Effector CD8-positive, alpha-beta T cell (primary cell): Measurements from ENCODE around the gene FCHSD2.
"Not testable (repeated sequence)": the region's sequence is repeated elsewhere in the genome, so short reads cannot be mapped to it uniquely, and the experiment has no call there.

Experiments used
- DNase-seq: peaks from one replicate; lab custom pipeline; 2025; lab: John Stamatoyannopoulos, UW

FCHSD2 gene

DNA sequence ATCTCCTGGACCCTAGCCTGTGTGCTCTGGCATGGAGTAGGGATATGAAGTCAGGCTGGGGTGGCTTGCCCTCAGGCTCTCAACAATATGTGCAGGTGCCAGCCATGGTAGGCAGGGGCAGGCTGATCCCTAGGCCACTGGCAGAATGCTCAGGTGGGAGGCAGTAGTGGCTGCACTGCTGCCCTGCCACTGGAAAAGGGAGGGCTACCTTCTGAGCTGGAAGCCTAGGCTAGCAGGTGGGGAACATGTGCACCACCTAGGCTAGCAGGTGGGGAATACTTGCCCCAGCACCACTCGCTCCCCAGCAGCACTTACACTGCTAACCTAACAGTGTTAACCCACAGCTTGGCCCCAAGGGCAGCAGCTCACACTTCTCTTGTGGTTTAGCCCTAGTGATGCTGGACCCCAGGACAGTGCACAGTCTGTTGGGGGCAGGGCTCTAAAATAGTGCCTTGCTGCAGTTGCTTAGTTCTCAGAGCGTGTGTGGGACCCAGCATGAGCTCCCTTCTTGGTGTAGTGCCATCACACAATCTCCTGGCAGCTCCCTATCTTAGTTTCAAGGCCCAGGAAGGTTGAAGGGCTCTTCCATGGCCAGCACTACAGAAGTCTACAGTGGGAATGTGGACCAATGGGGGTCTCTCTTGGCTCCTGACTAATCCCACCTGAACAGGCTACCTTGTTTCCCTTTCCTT is 130.8 kb downstream of the FCHSD2 start:
- no peak for DNase-seq

DNA sequence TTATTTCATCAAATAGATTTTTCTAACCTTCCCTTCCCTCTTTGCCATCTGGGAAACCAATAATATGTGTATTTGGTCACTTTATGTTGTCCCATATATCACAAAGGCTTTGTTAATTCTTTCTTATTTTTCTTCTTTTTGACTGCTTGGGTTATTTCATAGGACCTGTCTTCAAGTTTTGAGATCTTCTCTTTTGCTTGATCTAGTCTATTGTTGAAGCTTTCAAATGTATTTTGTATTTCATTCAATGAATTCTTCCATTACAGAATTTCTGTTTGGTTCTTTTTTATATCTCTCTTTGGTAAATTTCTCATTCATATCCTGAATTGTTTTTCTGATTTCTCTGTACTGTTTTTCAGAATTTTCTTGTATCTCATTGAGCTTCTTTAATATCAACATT is 132.1 kb downstream of the FCHSD2 start:
- no peak for DNase-seq

GRCh38 chr11:73004088-73004487 is 138.0 kb downstream of the FCHSD2 start:
- DNase-seq = no peak

- DNase-seq = no peak
Measured at GRCh38 chr11:73003088-73003487, 139.0 kb downstream of the FCHSD2 start.

- DNase-seq = no peak
Measured at GRCh38 chr11:73002214-73002613, 139.9 kb downstream of the FCHSD2 start.

DNA sequence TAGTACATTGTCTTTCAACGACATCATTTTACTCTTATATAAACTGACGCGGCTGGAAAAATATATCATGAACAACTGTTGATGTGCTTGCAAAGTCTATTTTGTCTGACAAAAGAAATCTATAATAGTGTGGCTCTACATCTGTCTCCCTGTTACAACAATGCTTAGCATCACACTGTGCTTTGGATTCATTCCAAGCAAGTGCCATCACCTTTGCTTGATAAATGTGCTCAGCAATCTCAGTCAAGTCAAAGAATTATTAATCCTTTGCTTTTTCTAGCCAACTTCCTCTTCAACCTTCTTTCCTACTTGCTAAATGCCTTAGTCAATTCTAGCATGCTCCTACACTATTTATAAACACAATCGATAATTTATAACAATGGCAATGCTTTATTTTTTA is 140.5 kb downstream of the FCHSD2 start:
- no peak for DNase-seq

DNA sequence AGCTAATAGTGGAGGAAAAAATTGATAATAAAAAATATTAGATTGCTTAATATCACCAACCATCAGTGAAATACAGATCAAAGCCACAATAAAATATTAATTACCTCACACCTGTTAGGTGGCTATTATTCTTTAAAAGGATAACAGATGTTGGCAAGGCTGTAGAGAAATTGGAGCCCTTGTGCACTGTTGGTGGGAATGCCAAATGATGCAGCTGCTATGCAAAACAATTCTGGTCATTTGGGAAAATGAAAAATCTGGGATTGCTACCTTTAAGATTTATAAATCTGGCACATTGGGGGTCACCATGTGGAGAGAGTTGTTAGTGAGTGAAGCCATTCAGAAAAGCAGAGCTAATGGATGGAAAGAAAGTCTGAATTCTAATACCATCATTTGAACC is 143.4 kb downstream of the FCHSD2 start:
- no peak for DNase-seq

DNA sequence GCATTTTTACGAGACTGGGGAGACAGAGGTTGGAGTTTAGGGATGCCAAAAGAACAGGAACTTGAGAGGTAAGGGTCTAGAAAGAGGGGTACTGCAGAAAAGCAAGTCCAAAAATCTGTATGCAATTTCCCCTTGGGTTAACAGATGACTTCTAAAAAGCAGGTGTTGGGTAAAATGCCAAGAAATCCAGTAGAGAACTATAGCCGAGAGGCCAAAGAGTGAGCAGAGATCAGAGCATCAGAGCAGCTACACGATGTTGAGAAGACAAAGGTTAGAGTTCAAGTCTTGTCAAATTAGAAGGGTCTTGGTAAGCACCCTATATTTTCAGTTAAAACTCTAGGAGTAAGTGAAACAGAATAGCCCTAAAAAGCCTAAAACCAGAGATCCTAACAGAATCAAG is 145.2 kb downstream of the FCHSD2 start:
- no peak for DNase-seq

- no peak for DNase-seq
Measured at GRCh38 chr11:72989727-72990126, 152.4 kb downstream of the FCHSD2 start.

- no peak for DNase-seq
Measured at GRCh38 chr11:72988821-72989220, 153.3 kb downstream of the FCHSD2 start.

DNA sequence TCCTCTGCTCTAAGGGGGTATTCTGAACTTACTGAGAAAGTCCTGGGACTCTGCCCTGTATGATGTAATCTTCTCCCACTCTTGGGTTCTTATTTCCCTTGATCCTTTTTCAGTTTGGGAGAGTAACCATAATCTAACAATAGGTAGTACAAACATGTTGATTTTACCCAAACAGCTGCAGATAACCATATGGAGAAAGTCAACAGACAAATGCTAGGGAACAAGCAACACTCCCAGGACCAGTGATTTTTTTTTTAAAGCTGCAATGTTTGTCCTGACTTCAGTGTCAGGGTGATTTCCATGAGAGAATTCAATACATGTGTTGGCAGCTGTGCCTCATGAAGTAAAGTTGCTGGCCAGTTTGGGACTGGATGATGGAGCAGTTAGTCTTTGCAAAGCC is 156.5 kb downstream of the FCHSD2 start:
- no peak for DNase-seq

- no peak for DNase-seq
Measured at GRCh38 chr11:72984453-72985077, 157.6 kb downstream of the FCHSD2 start.

GRCh38 chr11:72983560-72983959 is 158.6 kb downstream of the FCHSD2 start:
- DNase-seq = no peak

DNA sequence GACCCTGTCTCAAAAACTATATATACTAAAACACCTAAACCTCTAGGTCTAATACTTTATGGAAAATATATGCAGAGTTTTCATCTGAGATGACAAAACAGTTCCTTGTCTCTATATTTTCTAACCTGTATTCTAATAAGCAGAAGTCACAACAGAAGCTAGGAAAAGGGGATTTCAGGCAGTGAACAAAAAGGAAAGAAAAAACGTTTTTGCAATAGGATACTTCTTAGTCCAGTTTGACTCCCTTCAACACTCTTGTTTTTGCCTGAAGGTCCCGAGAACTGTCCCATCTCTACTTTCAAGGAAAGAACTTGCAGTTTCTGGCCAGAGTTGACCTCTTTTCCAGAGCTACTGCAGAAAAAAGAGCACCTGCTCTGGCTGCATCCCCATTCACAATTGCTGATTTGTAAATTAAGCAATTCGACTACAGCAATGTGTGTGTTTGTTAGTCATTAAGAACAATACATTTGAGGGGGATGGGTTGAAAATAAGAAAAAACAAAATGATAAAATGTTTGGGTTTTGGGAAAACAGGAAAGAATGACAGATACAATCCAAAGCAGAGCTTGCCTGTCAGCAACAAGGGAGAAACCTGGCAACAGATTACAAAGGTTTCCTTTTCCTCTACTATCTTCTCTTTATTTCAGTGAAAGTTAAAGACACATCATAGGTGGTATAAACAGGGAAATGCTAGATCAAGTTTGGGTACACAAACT is 160.0 kb downstream of the FCHSD2 start:
- DNase-seq = no peak

DNA sequence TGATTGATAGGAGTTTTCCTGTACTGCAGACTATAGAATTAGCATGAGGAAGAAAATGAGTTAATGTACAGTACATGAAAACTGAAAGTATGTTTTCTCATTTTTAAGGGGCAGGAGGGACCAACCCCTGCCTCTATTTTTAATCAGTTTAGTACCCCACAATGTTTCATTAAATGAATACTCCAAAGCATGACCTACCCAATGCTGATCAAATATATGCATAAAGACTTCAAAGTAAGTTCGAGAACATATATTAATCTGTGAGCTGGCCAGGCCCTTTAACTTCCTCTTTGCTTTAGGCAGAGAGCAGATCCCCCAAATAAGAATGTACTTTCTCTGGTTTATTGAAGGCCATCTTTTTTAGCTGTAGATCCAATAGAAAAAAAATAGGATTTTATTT is 161.0 kb downstream of the FCHSD2 start:
- DNase-seq = no peak

GRCh38 chr11:72977782-72978181 is 164.3 kb downstream of the FCHSD2 start:
- DNase-seq = not testable (repeated sequence)

DNA sequence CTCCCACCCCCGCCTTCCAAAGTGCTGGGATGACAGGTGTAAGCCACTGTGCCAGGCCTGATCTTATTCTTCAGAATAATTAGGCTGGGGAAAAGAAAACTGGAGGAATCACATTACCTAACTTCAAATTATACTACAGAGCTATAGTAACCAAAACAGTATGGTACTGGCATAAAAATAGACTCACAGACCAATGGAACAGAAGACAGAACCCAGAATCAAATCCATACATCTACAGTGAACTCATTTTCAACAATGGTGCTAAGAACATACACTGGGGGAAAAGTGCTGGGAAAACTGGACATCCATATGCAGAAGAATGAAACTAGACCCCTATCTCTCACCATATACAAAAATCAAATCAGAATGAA is 165.6 kb downstream of the FCHSD2 start:
- not testable (repeated sequence) for DNase-seq

- no peak for DNase-seq
Measured at GRCh38 chr11:72975778-72976521, 166.2 kb downstream of the FCHSD2 start.

GRCh38 chr11:72974487-72975205 is 167.5 kb downstream of the FCHSD2 start:
- DNase-seq = no peak

- DNase-seq = no peak
Measured at GRCh38 chr11:72972496-72973128, 169.5 kb downstream of the FCHSD2 start.

- no peak for DNase-seq
Measured at GRCh38 chr11:72971192-72971967, 170.7 kb downstream of the FCHSD2 start.
